HG03159 (cell line): ENCODE results near the gene KCNMA1.
"Not testable (repeated sequence)": the region's sequence is repeated elsewhere in the genome, so short reads cannot be mapped to it uniquely, and the experiment has no call there.

Experiments used
- ATAC-seq: cut with Tn5 transposase; IDR thresholded peaks from one replicate; pipeline ENCODE4 v1.9.1; 2021; ENCODE audit warnings: mild to moderate bottlenecking, moderate library complexity; ENCODE audit not compliant: unreplicated experiment

KCNMA1 gene

DNA sequence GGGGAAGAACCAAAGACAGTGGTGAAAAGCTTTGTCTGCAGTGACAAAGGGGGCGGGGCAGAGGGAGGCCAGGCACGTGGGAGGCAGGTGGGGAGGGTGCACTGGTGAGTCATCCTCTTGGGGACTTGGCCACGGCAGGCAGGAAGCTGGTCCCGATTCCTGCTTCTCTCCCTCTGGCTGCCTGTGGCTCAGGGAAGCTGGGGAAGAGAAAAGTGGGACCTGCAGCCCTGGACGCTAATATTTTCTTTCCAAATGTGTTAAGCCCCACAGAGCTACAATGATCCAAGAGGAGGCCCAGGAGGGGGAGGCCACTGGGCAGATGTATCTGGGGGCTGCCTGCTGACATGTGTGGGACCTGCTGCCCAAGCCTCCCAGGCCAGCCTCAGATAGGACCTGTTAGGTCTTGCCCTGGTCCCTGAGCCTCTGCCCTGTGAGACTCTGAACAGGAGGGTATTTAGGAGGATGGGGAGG, 231.8 kb downstream of the KCNMA1 start:
- ATAC-seq = no peak

DNA sequence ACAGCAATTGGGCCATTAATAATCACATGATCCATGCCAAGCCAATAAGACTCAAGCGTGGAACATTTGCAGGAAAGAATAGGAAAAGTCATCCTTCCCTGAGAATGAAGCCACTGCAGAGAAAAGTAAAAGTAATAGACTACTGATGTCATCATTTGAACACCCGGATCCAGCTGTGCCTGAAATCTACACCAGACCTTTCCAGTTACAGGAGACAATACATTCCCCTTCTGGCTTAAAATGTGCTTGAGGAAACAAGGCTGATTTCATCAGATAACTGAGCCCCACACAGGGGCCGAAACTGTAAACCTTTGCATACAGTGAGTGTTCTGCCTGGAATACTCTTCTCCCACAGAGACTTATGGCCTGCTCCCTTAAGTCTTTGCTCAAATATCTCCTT, 232.8 kb downstream of the KCNMA1 start:
- no peak for ATAC-seq

DNA sequence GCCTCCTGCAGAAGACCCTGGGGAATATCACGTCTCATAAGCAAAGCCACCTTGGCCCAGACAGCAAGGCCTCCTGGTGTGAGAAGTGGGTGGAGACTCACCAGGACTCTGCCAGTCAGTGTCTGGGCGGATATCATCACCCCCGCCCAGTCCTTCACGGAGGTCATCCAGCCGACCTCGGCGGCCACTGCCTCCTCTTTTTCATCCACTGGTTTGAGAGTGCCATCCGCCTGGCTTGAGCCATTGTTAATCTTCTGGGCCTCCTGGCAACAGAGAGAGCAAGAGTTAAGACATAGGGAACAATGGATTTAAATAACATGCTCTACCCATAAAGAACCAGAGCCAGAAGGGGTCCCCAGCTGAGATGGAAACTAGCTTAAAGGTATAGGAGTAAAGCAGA, 233.8 kb downstream of the KCNMA1 start:
- ATAC-seq = no peak

DNA sequence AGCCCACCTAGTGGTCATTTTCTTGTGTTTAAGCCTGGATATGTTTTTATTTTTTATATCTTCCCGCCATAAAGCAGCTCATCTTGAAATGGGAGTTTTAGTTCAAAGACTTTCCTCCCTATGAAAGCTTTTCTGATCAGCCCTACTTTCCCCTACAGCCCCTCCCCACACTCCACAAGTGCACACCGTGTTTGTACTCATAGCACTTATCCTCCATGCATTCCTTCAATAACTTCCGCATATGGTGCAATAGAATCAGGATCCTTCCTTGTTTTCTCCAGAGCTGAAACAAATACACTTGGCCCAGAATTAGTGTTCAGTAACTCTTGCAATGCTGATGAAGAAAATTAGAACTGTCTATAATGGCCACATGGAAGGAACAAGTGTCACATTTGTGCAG, 235.9 kb downstream of the KCNMA1 start:
- no peak for ATAC-seq

DNA sequence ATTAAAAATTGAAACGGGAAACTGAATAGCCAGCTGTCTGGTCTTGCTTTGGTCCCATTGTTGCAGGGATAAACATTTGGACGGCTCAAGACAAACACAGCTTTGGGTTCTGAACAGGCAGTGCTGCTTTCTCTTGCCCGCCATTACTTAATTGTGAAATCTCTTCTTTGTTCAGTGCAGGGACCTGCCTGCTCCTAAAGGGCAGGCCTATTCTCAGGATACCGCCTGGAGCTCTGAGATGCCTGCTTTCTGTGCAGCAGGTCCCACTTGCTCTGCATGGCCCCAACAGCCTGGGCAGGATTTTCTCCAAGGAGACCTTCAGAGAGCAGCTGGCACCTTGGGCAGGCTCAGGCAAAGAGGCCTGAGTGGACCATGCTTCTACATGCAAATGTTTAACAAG, 237.6 kb downstream of the KCNMA1 start:
- no peak for ATAC-seq

DNA sequence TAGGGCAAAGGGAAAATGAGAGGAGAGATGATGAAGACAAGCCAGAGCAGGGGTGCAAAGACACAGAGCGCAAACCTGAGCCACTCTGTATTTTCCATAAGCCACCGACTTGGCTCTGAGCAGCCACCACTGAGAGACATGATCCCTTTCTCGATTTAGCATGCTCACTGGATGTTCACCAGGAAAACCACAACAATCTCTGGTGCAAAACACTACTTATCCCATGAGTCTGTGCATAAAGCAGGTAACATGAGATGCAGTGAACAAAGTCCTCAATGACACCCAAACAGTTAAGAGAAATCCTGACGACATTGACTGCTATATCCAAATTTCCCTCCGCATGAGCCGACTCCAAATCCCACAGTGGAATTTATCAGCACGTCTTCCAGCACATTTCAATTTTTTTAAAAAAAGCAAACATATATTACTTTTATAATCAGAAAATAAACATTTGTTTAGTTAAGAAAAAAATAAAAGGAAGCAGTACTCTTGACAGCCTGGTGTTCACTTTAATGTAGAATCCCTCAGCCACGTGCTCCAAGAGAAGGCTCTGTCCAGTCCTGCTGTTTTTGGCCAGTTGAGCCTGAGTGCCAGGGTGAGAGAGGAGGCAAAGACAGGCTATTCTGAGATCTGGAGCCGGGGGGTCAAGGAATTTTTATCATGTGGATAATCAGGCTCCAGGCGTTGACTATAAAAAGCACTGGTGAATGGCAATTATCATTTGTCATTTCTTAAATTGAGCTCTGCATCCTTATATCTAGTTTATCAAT, 238.4 kb downstream of the KCNMA1 start:
- ATAC-seq = no peak

DNA sequence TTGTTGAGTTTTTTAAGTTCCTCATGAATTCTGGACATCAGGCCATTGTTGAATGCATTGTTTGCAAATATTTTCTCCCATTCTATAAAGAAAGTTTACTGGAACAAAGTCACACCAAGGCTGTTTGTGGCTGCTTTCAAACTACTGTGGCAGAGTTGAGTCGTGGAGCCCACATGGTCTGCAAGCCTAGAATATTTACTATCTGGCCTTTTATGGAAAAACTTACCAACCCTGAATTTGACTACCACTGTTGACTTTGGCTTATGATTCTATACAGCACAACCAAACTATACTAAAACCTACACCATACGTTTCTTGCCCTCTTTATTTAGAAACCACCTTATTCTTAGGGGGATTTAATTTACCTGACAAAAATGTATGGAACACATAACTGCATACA, 239.1 kb downstream of the KCNMA1 start:
- ATAC-seq = no peak

DNA sequence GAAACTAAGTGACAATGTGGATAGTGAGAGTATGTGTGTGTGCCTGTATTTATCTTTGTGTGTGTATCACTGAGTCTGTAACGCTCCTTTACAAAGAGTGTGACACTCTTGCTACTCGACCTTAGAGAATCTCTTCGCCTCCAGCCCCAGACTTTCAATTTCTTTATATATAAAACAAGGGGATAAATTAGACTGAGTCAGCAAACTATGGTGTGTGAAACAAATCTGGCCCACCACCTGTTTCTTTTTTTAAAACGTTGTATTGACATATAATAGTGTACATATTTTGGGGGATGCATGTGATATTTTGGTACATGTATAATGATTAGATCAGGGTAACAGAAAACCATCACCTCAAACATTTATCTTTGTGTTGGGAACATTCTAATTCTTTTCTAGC, 240.5 kb downstream of the KCNMA1 start:
- ATAC-seq = no peak

DNA sequence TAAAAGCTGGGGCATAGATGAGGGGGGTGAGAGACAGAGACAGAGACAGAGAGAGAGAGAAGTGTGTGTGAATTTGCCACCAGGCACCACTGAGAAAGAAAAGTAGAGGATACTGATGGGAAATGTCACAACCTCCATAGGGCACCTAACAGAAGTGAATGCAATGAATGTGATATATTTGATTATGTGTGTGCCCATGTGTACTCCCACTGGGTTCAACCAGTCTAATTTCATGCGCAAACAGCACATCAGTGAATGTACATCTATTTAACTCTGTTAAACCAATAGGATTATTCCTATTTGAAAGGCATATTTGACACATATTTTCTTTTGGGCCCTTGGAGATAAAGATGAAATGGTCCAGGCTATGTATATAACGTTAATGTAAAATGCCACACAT, 241.3 kb downstream of the KCNMA1 start:
- no peak for ATAC-seq

DNA sequence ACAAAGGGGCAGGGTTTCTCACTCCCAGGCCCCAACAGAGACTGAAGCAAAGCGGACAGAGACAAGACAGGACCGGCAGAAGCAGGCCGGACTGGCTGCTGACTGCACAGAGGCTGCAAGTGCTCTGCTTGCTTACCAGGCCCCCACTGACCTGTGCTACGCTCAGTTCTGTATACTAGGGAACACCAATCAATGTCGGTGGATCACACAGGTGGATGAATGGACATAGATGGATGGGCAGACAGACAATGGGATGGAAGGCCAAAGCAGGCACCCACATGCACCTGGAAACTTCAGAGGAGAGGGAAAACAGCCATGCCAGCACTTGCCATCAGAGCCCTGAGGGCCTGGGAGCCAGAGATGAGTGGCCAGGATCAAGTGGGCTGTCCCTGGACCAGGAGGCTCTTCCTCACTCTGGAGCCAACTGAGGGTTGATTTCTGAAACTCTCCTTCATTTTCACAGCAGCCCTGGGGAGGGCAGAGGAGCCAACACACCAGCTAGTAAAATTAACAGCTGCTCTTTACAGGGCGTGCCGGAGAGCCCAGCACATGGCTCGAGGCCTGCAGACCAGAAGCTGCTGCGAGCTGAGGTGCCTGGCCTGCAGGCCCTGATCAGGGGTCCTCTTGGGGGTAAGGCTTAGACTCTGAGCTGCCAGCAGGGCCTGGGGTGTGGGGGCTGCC, 243.6 kb downstream of the KCNMA1 start:
- no peak for ATAC-seq

DNA sequence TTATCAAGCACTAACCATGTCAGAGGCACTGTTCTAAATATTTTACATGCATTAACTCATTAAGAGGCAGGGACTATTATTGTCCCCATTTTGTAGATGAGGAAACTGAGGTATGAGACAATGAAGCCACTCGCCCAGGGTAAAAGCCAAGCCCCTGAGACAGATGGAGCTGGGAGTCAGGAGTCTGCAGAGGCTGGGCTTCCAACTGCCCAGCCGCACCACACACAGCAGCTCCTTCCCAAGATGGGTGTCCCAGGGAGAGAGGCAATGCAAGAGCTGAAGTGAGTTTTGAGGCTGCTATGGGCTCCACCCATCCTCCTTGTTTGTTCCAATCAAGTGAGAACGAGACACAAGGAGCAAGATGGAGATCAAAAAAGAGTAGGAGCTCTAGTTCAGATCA, 244.2 kb downstream of the KCNMA1 start:
- no peak for ATAC-seq

DNA sequence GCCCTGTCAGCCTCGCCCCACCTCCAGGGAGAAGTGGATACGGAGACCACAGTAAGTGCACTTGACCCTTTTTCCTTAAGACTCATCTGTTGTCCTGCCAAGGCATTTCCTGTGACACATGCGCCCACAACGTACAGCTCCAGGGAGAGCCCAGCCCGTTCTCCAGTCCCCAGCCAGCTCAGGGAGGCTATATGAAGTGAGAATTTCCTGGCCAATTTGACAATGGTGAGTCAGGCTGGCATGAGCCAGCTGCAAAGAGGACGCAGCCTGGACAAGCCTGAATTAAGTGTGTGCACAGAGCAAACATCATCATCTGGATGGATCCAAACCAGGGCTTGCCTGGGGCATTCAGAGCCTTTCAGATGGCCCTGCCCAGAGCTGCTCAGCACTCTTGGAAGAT, 244.8 kb downstream of the KCNMA1 start:
- no peak for ATAC-seq

DNA sequence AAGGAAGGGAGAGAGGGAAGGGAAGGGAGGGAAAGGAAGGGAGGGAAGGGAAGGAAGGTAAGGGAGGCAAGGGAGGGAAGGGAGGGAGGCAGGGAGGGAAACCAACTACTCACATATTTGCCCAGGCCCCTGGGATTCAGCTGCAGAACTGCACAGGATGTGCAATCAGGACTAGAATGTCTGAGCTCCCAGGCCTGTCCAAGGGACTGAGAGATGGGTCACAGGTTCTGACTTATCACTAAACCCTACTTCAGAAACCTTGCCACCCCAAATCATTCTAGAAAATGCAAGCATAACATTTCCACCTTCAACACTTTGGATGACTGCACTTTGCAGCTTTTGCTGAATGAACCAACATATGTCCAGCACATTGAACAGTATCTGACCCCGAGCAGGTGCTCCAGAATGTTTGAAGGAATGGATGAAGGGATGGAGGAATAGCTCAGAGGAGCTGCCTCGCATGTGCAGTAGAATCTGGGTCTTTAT, 245.3 kb downstream of the KCNMA1 start:
- ATAC-seq = no peak

DNA sequence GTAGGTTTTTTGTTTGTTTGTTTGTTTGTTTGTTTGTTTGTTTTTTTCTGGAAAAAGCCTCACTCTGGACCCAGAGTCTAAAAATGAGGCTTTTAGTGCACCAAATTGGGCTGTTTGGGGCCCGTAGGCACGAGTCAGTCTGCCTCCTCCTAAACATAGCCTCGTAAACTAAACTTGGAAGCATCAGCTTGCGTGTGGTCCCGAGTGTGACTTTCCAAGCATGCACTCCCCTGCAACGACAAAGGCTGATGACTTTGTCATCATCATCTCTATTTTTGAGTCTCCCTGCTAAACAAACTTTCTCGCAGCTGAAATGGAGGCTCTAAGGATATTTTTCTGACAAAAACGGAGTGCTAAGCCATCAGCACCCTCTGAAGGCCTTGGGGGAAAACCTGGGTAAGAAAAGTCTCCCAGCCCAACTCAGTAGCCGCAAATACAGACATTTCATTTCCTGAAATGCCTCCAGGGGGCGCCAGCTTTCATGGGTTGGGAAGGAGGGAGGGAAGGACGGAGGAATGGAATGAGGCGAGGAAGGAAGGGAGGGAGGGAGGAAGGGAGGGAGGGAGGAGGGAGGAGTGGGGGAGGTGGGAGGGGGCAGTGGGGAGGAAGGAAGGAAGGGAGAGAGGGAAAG, 245.9 kb downstream of the KCNMA1 start:
- ATAC-seq = no peak

DNA sequence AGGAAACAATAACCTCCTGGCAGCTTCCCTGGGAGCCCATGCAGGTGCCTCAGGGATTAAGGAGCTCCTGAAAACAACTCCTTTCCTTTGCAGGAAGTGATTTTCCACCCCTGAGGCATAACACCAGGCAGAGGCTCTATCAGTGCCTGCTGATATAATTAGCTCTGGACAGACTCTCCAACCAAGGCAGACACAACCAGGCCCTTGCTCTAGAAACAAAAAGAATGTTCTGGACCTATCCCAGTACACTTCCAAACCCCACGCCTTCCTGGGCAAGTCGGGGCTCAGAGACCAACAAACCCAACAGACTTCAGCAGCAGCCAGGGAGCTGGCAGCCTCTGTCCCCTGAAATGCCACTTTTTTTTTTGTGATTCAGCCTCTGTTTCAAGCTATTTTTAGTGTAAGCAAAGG, 247.1 kb downstream of the KCNMA1 start:
- no peak for ATAC-seq

DNA sequence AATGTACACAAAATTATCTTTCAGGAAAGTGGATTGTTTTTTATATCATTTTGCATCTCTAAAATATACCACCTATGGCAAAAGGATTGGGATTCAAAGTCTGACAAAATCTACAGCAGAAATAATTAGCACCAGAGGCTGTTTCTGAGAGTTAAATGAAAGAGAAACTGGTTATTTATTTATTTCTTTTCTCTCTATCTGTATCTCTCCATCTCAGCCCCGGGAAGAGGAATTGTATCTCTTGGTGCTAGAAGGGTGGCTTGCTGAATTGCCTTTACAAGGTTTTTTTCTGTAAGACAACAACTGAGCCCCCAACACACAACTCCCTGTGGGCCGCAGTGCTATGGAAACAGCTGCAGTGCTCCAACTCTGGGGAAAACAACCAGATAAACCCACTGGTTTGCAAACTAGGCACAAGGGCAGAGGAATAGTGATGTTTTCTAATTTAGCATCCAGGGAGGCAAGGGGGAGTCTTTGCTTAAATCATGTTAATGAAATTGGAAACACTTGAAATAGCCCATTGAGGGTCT, 249.0 kb downstream of the KCNMA1 start:
- ATAC-seq = no peak

DNA sequence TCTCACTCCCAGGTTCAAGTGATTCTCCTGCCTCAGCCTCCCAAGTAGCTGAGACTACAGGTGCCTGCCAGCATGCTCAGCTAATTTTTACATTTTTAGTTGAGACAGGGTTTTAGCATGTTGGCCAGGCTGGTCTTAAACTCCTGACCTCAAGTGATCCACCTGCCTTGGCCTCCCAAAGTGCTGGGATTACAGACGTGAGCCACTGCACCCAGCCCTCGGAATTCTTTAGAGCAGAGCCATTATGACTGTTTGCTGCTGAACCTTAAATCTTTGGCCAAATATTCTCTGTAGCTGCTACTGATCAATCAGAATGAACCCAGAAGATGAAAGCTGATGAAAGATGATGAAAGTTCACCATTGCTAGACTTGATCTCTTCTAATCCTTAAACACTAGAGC, 249.9 kb downstream of the KCNMA1 start:
- not testable (repeated sequence) for ATAC-seq

DNA sequence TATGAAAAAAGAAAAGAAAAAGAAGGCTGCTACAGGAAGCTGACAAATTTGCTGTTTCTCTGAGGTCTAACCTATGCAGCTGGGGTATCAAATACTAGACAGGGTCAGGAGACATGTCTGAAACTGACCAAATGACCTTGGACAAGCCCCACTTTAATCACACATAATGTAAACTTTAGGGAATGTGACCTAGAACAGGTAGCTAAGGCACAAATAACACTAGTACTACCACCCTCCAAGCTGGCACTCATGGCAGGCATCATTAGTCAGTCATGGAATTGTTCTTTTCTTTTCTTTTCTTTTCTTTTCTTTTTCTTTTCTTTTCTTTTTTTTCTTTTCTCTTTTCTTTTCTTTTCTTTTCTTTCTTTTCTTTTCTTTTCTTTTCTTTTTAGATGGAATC, 250.4 kb downstream of the KCNMA1 start:
- no peak for ATAC-seq

DNA sequence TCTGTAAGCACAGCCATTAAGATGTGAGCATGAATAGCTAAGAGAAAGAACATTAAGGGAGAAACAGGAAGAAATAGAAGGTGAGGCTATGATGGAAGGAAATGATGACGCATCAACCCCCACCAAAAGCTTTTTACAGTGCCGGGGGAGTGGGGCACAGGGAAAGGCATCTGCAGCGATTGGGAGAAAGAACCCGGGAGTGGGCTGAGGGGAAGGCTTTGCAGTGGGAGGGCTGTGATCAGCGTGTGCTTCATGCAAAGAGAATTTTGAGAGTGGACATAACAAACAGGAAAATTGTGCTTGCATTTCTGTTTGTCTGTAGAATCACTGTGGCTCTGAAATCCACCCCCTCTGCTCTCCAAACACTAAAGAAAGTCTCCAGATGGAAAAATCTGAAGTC, 250.8 kb downstream of the KCNMA1 start:
- no peak for ATAC-seq

DNA sequence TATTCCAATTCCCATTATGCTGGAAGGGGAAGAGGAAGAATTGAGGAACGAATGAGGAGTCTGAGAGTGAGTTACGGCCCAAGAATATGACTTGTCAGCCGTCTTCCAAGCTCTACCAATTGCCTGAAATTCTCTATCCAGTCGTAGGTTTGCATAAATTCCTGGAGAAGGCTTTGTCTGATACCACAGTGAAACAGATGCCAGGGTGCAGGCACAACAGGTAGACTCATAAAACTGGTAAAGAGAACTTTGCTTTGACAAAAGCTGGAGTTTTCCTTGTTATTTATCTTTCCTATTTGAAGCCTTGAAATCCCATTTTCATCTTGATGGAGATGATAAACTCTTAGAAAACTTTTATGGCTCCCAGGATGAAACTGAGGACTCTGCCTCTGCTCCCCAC, 251.2 kb downstream of the KCNMA1 start:
- ATAC-seq = no peak

DNA sequence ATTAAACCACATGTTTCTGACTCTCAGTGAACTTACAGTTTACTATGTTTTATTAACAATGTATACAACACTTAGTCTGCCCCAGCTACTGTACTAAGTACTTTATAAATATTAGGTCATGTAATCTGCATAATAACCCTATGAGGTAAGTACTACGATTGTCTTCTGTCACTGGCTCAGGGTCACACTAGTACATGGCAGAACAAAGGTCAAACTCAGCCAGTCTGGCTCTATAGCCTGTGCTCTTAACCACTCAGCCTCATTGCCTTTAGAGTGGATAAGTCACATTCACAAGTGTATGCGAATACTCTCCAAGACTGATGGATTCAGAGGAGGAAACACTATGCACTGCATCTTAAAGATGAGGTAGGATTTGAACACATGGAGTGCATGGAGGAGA, 252.3 kb downstream of the KCNMA1 start:
- no peak for ATAC-seq
